Astrocyte of the cerebellum (primary cell): ENCODE results near the gene PSMG3.

Source experiments
- DNase-seq: peaks from one replicate; pipeline ENCODE4 v3.0.0-alpha.2; 2011; ENCODE audit warnings: low read depth
- H3K4me3 ChIP-seq: 2 replicates; pipeline ENCODE4 v1.5.1; 2011; ENCODE audit warnings: mild to moderate bottlenecking, low read depth, low read length, moderate library complexity
- in situ Hi-C: cut with HindIII; loops from 2 replicates; pipeline ENCODE4 v1.10.0; 2017; ENCODE audit warnings: low sequenced_read_pairs
- TF ChIP-seq, protein P1 (sequence below): IDR thresholded peaks from 2 replicates; pipeline ENCODE4 v1.5.1; 2012; ENCODE audit warnings: low read length, low read depth, moderate library complexity, mild to moderate bottlenecking; ENCODE audit errors: missing control alignments

The PSMG3 gene

DNA sequence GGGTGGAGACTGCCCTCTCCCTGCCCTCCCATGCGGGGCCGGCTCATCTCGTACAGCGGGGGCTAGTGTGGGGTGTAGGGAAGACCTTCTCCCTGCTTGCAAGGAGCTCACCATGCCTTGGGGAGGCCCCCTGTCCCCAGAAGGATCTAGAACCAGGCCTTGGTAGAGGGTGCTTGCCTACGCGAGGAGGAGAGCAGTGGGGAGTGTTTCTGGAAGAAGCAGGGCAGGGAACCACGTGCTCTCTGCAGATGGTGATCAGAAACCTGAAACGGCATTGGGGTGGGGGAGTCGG, 36.6 kb downstream of the PSMG3 start:
- DNase-seq = no peak
- TF ChIP-seq, protein P1, sequence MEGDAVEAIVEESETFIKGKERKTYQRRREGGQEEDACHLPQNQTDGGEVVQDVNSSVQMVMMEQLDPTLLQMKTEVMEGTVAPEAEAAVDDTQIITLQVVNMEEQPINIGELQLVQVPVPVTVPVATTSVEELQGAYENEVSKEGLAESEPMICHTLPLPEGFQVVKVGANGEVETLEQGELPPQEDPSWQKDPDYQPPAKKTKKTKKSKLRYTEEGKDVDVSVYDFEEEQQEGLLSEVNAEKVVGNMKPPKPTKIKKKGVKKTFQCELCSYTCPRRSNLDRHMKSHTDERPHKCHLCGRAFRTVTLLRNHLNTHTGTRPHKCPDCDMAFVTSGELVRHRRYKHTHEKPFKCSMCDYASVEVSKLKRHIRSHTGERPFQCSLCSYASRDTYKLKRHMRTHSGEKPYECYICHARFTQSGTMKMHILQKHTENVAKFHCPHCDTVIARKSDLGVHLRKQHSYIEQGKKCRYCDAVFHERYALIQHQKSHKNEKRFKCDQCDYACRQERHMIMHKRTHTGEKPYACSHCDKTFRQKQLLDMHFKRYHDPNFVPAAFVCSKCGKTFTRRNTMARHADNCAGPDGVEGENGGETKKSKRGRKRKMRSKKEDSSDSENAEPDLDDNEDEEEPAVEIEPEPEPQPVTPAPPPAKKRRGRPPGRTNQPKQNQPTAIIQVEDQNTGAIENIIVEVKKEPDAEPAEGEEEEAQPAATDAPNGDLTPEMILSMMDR = no peak
- H3K4me3 ChIP-seq = peak overlapping the region; percentile 58
- in situ Hi-C loops = no loop called here

DNA sequence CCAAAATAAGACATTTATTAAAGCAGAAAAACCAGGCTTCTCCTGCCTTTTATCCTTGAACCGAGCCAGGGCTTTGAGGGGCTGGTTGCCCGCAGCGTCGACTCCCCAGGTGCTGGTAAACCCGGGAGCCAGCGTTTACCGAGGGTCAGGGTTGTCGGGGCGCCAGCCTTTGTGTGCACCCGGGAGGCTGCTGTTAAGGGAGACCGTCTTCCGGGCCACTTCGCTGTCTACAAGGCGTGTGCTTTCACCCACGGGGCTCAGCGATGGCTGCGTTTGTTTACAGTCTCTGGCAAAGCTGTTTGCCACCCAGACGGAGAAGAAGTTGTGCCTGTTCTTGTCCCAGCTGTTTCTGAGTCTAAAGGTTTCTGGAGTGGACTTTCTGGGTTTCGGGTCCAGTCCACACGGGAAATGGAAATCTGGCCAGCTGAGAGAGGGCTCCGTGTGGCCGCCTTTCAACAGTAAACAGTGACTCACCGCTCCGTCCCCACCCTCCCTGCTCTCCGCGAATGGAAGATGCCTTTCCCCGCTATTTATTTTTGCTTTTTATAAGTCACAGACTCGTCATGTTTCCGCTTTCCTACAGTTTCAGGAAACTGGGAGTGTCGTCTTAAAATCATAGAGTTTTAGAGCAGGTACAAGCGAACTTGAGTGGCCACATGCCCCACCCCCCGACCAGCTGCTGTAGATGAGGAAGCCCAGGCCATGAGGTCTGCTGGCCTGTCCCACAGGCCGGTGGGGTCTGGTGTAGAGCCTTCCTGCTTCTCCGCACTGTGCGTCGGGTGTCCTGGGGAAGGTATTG, 37.2 kb downstream of the PSMG3 start:
- DNase-seq = no peak
- peak overlapping the region; percentile 58 for H3K4me3 ChIP-seq
- TF ChIP-seq, protein P1 = no peak
- in situ Hi-C loops = no loop called here

DNA sequence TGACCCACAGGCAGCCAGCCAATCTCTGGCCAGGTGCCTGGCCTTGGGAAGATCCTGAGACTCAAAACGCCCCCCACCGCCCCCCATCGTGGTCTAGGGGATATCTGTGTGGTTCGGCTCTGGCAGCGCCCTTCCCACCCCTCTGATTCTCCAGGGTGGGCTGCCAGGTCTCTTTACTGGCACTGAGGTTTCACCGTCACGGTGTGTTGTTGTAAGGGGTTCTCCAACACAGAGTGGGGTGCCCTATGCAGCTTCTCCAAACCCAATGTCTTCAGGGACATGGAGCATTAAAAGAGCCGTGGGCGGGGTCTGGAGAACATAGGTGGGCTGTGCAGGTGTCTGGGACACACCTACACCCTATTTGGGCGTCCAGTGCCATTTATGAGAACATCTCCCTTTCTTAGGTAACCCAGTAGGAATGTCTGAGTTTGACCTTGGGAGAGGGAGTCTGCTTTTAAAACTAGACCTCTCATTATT, 37.8 kb downstream of the PSMG3 start:
- in situ Hi-C loops = no loop called here
- no peak for DNase-seq
- TF ChIP-seq, protein P1 = no peak
- peak overlapping the region; percentile 58 for H3K4me3 ChIP-seq

DNA sequence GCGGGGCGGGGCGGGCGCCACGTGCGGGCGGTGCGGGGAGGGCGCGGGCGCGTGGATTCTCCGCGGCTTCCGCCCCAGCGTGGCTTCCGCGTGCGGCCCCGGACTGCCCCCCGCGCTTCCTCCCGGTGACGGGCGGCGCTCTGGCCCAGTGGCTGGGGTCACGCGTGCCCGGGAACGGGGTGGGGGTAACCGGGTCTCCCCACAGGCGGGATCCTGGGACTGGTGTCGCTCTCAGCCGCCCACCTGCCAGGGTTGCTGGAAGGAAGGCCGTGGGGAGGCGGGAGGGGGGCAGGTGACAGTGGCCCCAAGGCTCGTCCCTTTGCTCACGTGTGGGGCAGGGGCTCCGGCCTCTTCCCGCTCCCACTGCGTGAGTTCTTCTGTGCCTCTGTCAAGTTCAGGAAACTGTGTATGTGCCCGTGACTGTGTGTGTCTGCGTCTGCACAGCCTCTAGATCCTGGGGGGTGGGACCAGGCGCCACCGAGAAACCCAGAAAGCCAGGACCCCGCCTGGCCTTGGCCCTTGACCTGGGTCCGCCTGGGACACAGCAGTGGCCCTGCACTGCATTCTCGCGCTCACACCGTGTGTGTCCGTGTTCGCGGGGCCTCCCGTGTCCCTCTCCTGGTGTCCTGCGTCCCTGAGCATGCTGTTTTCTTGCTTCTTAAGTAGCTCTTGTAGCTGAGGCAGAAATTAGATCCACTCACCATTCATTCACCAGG, 38.4 kb downstream of the PSMG3 start:
- no peak for DNase-seq
- peak overlapping the region; percentile 58 for H3K4me3 ChIP-seq
- in situ Hi-C loops = no loop called here
- TF ChIP-seq, protein P1 = no peak

DNA sequence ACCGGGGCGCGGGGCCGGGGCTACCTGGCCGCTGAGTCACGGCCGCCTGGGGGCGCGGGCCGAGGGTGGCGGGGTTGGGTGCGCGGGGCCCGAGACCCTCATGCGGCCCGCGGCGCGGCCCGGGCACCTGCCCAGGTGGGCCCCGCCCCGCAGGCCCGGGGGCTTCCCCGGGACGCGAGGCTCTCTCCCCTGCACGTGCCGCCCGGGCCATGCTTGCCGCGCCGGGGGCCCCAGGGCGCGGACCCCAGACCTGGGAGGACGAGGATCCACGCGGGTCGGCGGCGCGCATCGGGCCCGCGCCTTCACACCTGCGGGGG, 38.9 kb downstream of the PSMG3 start:
- peak overlapping the region; percentile 58 for H3K4me3 ChIP-seq
- in situ Hi-C loops = no loop called here
- TF ChIP-seq, protein P1 = no peak
- DNase-seq = no peak

DNA sequence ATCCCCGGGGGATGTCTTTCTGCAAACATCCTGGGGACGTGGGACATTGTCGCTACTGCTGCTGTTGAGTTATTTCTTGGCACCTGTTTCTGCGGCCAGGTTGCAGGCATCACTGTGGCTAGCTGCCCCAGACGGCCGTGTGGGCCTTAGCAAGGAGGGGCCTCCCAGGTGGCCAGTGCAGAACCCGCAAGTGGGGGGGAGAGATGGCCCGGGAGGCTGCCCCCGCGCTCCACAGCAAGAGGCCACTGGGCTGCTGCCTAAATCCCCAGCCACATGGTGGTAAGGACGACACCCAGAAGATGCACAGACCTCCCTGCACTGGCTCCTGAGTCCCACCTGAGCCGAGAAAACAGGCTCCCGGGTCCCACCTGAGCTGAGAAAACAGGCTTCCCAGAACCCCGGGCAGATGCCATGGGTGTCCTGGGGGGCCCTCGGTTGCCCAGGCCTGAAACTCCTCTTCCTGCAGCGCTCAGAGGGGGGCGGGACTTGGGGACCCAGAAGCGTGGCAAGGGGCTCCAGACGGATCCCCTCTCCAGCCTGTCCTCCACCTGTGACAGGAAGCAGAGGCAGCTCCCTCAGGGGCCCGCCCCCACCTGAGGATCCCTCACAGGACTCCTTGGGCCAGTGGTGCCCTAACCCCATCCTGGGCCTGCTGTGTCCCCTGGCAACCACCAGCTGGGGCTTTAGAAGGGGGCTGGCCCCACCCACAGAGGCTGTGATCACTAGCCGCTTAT, 40.3 kb downstream of the PSMG3 start:
- DNase-seq = no peak
- no peak overlapping the region for H3K4me3 ChIP-seq
- TF ChIP-seq, protein P1 = no peak
- in situ Hi-C loops = no loop called here
